Hepatocyte (in vitro differentiated cells): Measurements from ENCODE around the gene STXBP5L. TPM values are rescaled to one million over a fixed set of nuclear protein-coding genes. Genes with fewer than 3 reads are reported as not detected.

Experiments
- DNase-seq: peaks from one replicate; pipeline ENCODE4 v3.0.0-alpha.2; 2016; ENCODE audit warnings: low spot score
- H2AFZ ChIP-seq: fragments of 200-600 bp; sonication (generic); 2 replicates; pipeline ENCODE4 v1.6.0; 2016; ENCODE audit warnings: antibody characterized with exemption, mild to moderate bottlenecking
- H3K27ac ChIP-seq: fragments of 200-600 bp; sonication (generic); 2 replicates; pipeline ENCODE4 v1.5.1; 2016; ENCODE audit warnings: mild to moderate bottlenecking
- H3K27me3 ChIP-seq: fragments of 200-600 bp; sonication (generic); 2 replicates; pipeline ENCODE4 v1.6.1; 2016
- H3K36me3 ChIP-seq: fragments of 200-600 bp; sonication (generic); replicated peaks from 2 replicates; pipeline ENCODE4 v1.5.1; 2016; ENCODE audit warnings: low read depth; ENCODE audit not compliant: insufficient read depth
- H3K4me1 ChIP-seq: fragments of 200-600 bp; sonication (generic); 2 replicates; pipeline ENCODE4 v1.5.1; 2016; ENCODE audit warnings: mild to moderate bottlenecking, moderate library complexity; ENCODE audit not compliant: insufficient read depth
- H3K4me2 ChIP-seq: fragments of 200-600 bp; sonication (generic); 2 replicates; pipeline ENCODE4 v1.6.0; 2016
- H3K4me3 ChIP-seq: fragments of 200-600 bp; sonication (generic); 2 replicates; pipeline ENCODE4 v1.5.1; 2016; ENCODE audit warnings: mild to moderate bottlenecking
- H3K79me2 ChIP-seq: fragments of 200-600 bp; sonication (generic); 2 replicates; pipeline ENCODE4 v1.6.0; 2017; ENCODE audit warnings: mild to moderate bottlenecking
- H3K9me2 ChIP-seq: fragments of 200-600 bp; sonication (generic); replicated peaks from 2 replicates; pipeline ENCODE4 v1.6.0; 2017; ENCODE audit warnings: mild to moderate bottlenecking; ENCODE audit not compliant: insufficient read depth
- H3K9me3 ChIP-seq: fragments of 200-600 bp; sonication (generic); 2 replicates; pipeline ENCODE4 v1.5.1; 2016; ENCODE audit warnings: low read depth, mild to moderate bottlenecking
- H4K20me1 ChIP-seq: fragments of 200-600 bp; sonication (generic); 2 replicates; pipeline ENCODE4 v1.6.0; 2016; ENCODE audit warnings: mild to moderate bottlenecking; ENCODE audit not compliant: insufficient read depth, poor library complexity, severe bottlenecking
- EZH2 ChIP-seq: fragments of 200-600 bp; sonication (generic); IDR thresholded peaks from 2 replicates; pipeline ENCODE4 v1.6.1; 2016; ENCODE audit warnings: antibody characterized with exemption, mild to moderate bottlenecking, borderline replicate concordance
- EZH2phosphoT487 ChIP-seq: fragments of 200-600 bp; sonication (generic); IDR thresholded peaks from one replicate; pipeline ENCODE4 v1.6.1; 2018; ENCODE audit warnings: antibody characterized with exemption, mild to moderate bottlenecking, low read depth, moderate library complexity; ENCODE audit not compliant: unreplicated experiment, severe bottlenecking
- WGBS: methylation state at CpG from one replicate; pipeline ENCODE4 v1.1.6; 2016; ENCODE audit warnings: low lambda C conversion rate; ENCODE audit errors: missing lambda C conversion rate; 5-methylcytosine and 5-hydroxymethylcytosine counted together
- polyA plus RNA-seq: library from polyadenylated mRNA; unstranded; fragments of >200 nt; fragmentation: Nextera tagmentation; extraction: Ambion mirVana; gene quantifications from 2 replicates; pipeline ENCODE4 v1.2.1, GENCODE V29; 2016
- total RNA-seq: library from RNA; depleted of rRNA; stranded (reverse); fragments of >200 nt; gene quantifications from 2 replicates; pipeline ENCODE4 v1.2.3, GENCODE V29; 2014
- TF ChIP-seq, protein P1 (sequence below): fragments of 200-600 bp; sonication (generic); IDR thresholded peaks from 2 replicates; pipeline ENCODE4 v1.5.1; 2016; ENCODE audit warnings: antibody characterized with exemption, mild to moderate bottlenecking; ENCODE audit not compliant: poor library complexity

STXBP5L gene
- total and polyA plus RNA-seq, 2 experiments from 2014 or later = 0.53 to 1.4 TPM

GRCh38 chr3:120903221-120903620 lies 4.8 kb upstream of the STXBP5L start:
- TF ChIP-seq EZH2phosphoT487 (no peak), EZH2 (no peak)
- TF ChIP-seq, protein P1, sequence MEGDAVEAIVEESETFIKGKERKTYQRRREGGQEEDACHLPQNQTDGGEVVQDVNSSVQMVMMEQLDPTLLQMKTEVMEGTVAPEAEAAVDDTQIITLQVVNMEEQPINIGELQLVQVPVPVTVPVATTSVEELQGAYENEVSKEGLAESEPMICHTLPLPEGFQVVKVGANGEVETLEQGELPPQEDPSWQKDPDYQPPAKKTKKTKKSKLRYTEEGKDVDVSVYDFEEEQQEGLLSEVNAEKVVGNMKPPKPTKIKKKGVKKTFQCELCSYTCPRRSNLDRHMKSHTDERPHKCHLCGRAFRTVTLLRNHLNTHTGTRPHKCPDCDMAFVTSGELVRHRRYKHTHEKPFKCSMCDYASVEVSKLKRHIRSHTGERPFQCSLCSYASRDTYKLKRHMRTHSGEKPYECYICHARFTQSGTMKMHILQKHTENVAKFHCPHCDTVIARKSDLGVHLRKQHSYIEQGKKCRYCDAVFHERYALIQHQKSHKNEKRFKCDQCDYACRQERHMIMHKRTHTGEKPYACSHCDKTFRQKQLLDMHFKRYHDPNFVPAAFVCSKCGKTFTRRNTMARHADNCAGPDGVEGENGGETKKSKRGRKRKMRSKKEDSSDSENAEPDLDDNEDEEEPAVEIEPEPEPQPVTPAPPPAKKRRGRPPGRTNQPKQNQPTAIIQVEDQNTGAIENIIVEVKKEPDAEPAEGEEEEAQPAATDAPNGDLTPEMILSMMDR = no peak

GRCh38 chr3:120907659-120908029 lies 361 bp upstream of the STXBP5L start:
- no peak overlapping the region for H3K4me3 ChIP-seq
- peak overlapping the region; percentile 99 for H3K4me2 ChIP-seq
- H3K36me3 ChIP-seq = no peaks in the 10 kb centered on the region
- no peaks in the 10 kb centered on the region for H4K20me1 ChIP-seq
- TF ChIP-seq EZH2phosphoT487 (no peak), EZH2 (no peak)
- TF ChIP-seq, protein P1 = no peak
- no peaks in the 10 kb centered on the region for H3K79me2 ChIP-seq
- no peaks in the 10 kb centered on the region for H3K9me3 ChIP-seq
- H3K4me1 ChIP-seq = peaks cover 8% of the 10 kb centered on the region
- H3K27ac ChIP-seq = no peak overlapping the region
- no peak overlapping the region for H2AFZ ChIP-seq
- 7% methylated on average over 11 of the region's 11 CpGs for WGBS
- DNase-seq = no peak
- H3K27me3 ChIP-seq = peaks cover 30% of the 10 kb centered on the region
- H3K9me2 ChIP-seq = no peaks in the 10 kb centered on the region

More at GRCh38 chr3:120903221-120903620, 4.8 kb upstream of the STXBP5L start:
- Histone ChIP-seq H3K27me3 (peaks cover 9% of the 10 kb centered on the region), H3K4me2 (no peak overlapping the region), H3K4me1 (no peaks in the 10 kb centered on the region), H2AFZ (no peak overlapping the region), H3K36me3 (no peaks in the 10 kb centered on the region), H3K79me2 (no peaks in the 10 kb centered on the region), H3K27ac (no peak overlapping the region), H3K4me3 (no peak overlapping the region), H3K9me3 (no peaks in the 10 kb centered on the region), H4K20me1 (no peaks in the 10 kb centered on the region), H3K9me2 (no peaks in the 10 kb centered on the region)
- DNase-seq = no peak
- WGBS = 78% methylated on average over 4 of the region's 4 CpGs

- Histone ChIP-seq H3K4me1 (peaks cover 8% of the 10 kb centered on the region), H3K27ac (no peak overlapping the region), H3K9me3 (no peaks in the 10 kb centered on the region), H3K4me3 (peak overlapping the region; percentile 27), H3K4me2 (peak overlapping the region; percentile 99), H3K79me2 (no peaks in the 10 kb centered on the region), H4K20me1 (no peaks in the 10 kb centered on the region), H3K27me3 (peaks cover 32% of the 10 kb centered on the region), H3K36me3 (no peaks in the 10 kb centered on the region), H3K9me2 (no peaks in the 10 kb centered on the region), H2AFZ (peak overlapping the region; percentile 37)
- TF ChIP-seq EZH2 (no peak), EZH2phosphoT487 (no peak)
- TF ChIP-seq, protein P1 = no peak
- no peak for DNase-seq
- WGBS = 4% methylated on average over 16 of the region's 26 CpGs
These were observed 993 bp downstream of the STXBP5L start for GRCh38 chr3:120908795-120909601.
